Activated CD8-positive, alpha-beta memory T cell treated with anti-CD3 and anti-CD28 coated beads for 1 hour (primary cell): ENCODE results near the gene VAV3.
"Not testable (repeated sequence)": the region's sequence is repeated elsewhere in the genome, so short reads cannot be mapped to it uniquely, and the experiment has no call there.

Experiments used
- DNase-seq, 2 donors: peaks; one replicate each; pipeline ENCODE4 v3.0.0-alpha.2; 2020; ENCODE audit warnings: low read depth in 1 of 2; ENCODE audit errors: extremely low read depth in 1 of 2

Gene VAV3

GRCh38 chr1:107762751-107763390 lies 202.1 kb downstream of the VAV3 start:
- no peak for DNase-seq

DNA sequence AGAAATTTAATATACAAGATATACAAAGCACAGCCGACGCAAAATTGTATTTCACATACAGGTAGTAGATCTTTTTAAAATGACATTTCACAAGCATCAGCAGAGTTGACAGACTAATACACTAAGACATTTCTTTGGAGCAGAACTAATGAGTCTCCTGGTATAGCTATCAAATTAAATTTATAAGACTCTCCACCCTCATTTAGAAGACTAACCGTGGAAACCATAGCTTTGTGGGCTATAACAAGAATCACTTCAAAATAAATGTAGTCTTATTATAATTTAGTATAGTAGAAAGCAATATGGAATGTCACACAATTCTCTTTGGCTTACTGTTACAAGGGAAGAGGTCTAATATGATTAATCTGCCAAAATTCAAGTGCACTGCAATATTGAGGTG lies 204.9 kb downstream of the VAV3 start:
- no peak for DNase-seq

DNA sequence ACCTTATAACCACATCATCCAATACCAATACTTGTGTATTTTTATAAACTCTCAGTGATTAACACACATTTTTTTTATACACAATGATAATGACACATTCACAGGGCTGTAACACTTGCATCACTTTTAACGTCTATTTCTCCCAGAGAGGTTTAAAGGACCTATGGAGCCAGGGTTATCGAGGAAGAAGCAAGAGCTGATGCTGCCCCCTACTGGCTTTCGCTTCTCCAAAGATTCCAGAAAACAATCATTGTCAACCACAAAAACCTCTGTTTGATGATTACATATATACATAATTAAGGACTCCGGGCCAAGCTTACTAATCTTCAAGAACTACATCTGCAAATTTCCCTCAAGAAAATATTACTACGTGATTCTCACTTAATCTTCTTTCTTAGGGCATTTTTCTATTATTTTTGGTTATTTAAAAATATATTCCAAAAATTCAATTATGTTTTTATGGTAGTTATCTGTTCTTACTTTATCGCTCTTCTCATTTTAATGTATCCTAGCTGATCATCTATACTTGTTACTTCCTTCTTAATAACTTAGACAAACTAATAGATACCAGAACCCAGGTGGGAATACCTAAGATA lies 214.5 kb downstream of the VAV3 start:
- DNase-seq: no peak

- DNase-seq: no peak
Measured at GRCh38 chr1:107748531-107748930, 216.4 kb downstream of the VAV3 start.

DNA sequence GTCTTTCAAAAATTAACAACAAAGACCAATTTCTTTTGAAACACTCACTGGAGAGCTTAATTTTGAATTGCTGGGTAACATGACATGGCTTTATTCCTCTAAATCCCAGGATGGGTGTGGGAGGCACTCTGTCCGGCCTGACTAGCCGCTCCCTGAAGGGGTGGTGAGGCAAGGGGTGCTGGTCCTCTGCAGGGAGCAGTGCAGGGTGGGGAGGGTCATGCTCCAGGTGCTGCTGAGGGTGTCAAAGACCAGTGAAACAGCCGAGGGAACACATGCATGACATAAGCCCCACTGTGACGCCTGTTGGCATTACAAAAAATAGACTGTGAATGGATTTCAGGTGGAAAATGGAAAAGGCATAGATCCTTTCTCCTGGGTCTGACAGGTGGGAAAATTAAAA lies 223.7 kb downstream of the VAV3 start:
- no peak for DNase-seq

GRCh38 chr1:107740579-107740978 lies 224.4 kb downstream of the VAV3 start:
- no peak for DNase-seq

DNA sequence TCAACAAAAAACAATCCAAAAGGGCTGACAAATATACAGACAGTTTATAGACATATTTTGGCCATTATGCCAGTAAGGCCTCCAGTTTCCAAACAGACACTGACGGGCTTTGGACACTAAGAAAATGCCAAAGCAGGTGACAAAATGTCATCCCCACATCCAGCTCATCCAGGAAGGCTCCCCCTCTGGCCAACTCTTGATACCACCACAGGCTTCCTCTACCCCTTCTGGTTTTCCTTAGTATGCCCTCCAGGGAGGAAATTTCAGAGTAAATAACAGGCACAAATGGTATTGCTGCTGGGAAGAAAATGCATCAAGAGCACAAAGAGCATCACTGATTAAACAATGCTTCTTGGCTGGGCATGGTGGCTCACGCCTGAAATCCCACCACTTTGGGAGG lies 225.3 kb downstream of the VAV3 start:
- DNase-seq: no peak

DNA sequence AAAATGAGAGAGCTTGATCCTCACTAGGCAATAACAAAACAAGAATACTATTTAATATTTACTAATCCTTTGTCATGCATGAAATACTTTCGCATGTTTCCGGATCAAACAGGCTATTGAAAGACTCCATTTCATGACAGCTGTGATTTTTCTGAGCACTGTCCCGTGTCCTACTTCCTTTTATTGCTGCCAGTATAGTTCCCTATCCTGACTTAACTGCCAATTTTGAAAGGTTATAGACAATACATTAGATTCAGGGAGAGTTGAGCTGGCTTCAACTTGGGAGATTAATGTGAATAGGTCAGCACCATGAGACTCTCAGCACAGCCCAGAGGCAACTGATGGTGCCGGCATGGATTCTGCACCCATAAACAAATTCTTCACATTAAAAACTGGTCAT lies 225.8 kb downstream of the VAV3 start:
- DNase-seq: no peak

DNA sequence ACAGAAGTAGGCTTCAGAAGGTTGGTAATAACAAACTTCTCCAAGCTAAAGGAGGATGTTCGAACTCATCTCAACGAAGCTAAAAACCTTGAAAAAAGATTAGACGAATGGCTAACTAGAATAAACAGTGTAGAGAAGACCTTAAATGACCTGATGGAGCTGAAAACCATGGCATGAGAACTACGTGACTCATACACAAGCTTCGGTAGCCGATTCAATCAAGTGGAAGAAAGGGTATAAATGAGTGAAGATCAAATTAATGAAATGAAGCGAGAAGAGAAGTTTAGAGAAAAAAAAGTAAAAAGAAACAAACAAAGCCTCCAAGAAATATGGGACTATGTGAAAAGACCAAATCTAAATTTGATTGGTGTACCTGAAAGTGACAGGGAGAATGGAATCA lies 231.6 kb downstream of the VAV3 start:
- DNase-seq: not testable (repeated sequence)

DNA sequence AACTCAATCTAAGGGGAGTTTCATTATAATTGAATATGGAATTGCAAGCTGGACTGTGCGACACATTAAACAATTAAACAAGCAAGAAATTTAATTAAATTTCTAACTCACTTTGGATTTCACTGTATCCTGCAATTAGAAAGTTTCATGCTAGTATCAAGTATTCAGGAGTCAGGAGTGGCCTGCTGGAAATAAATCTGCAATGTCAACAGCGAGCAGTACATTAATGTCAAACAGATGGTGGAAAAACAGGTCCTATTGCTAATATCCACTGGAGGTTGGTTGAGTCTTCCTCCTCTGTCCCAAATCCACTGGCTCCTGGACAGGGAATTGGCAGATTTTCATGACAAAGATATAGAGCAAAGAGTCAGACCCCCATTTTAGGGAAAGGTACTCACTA lies 237.1 kb downstream of the VAV3 start:
- no peak for DNase-seq

GRCh38 chr1:107726860-107727259 lies 238.1 kb downstream of the VAV3 start:
- no peak for DNase-seq

DNA sequence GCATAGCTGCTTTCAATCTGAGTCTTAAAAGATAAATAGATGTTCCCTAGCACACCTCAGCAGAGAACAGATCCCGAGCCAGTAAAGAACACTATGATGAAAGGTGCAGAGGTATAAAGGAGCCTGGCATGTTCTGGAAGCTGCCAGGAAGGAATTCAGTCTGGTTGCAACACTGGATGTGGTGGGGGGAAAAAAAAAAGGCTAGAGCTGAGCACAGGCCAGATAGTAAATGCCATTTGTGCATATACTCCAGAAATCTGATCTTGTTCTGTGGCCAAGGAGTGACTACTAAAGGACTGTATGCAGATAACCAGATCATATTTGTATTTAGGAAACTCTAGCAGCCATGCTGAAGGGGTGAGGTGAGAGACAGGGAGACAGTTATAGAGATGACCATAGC lies 240.3 kb downstream of the VAV3 start:
- DNase-seq: no peak

GRCh38 chr1:107720210-107720609 lies 244.8 kb downstream of the VAV3 start:
- not testable (repeated sequence) for DNase-seq

GRCh38 chr1:107710005-107710404 lies 255.0 kb downstream of the VAV3 start:
- DNase-seq: no peak

- DNase-seq: no peak
Measured at GRCh38 chr1:107707111-107707510, 257.9 kb downstream of the VAV3 start.

DNA sequence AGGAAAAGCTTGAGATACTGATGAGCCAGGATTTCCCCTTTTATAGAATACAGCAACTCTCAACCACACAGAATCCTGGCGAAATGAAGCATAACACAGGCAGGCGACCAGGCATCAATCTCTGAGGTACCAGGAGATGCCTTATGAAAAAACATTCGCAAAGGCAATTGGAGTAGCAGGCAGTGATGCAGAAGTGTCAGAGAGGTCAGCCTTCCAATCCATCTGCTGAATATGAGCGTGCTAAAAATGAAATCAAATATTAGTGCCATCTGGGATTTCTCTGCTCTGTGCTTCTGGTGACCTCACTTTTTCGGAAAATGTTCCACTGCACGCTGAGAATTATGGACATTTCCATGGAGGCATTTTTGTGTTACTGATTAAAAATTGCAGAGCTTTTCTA lies 258.8 kb downstream of the VAV3 start:
- no peak for DNase-seq

- no peak for DNase-seq
Measured at GRCh38 chr1:107704911-107705310, 260.1 kb downstream of the VAV3 start.

DNA sequence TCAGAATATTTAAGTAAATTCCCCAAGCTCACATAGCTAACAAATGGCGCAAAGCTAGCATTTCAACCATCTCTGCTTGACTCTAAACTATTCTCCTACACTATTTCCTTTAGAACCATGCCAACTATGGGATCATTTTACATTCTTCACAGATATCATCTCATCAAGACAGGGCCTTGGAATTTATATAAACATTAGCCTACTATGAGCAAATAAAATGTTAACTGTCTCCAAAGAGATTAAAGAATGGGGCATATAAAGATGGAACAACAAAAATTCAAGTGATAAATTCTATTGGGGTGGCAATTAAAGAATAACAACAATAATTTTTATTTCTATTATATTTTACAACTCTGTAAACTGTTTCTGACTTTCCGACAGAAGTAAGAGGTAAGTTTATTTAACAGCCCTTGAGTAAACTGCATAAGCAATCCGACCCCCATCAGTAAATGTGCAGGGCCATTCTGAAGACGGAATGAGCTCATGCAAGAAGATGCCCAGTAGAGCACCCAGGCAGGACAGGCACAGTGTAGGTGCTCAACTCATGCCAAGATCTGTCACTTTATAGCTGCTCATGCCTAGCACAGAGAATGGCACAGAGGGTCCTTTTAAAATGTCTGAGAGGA lies 261.9 kb downstream of the VAV3 start:
- DNase-seq: no peak

GRCh38 chr1:107700651-107701050 lies 264.3 kb downstream of the VAV3 start:
- not testable (repeated sequence) for DNase-seq

DNA sequence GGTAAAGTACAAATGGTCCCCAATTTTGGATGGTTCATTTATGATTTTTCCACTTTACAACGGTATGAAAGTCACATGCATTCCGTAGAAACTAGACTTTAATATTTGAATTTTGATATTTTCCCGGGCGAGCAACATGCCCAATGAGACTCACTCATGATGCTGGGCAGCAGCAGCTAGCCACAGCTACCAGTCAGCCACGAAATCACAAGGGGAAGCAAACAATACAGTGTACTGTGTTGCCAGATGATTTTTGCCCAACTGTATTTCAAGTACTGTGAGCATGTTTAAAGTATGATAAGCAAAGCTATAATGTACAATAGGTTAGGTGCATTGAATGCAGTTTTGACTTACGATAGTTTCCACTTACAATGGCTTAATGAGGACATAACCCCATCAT lies 266.8 kb downstream of the VAV3 start:
- DNase-seq: no peak

- DNase-seq: no peak
Measured at GRCh38 chr1:107695341-107695740, 269.6 kb downstream of the VAV3 start.

DNA sequence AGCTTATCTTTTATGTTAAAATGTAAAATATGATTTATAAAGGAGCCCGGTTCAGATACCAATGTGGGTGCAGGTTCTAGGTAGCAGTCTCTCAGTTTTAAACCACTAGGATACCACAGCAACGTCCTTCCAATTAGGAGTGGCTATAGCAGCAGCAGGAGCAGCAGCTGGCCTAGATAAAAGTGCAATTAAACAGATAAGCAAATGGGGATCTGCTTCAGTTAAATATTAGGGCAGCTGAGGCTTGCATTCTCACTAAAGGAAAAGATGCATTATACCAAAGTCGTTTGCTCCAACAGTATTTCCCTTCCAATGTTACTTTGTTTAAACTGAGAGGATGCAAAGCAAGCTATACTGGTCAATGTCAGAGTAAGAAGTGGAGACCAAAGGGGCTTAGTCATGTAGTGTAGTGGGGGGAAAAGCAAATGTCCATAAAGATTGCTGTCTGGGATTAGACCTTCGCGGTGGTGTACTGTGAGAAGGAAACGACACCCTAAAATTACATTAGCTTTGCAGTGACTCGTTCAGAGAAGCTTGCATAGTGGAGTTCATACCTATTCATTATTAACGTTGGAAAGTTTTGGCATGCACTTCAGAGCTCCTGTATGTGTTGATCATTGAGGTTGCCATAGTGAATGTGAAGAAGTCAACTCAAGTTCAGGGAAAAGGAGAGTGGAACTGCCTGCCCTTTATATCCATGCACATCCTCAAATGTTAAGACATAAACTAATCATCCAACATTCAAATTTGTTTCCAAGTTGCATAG lies 272.2 kb downstream of the VAV3 start:
- no peak for DNase-seq
